Heart left ventricle (tissue), 16 donors: ENCODE measurements around the gene ATG2A. TPM values are rescaled to one million over a fixed set of nuclear protein-coding genes. Genes with fewer than 3 reads are reported as not detected.

Experiments used
- ATAC-seq, 4 donors: fragments of 200-7000 bp; cut with Tn5 transposase; one replicate each; pipeline ENCODE4 v1.9.1; 2020 to 2022; ENCODE audit warnings: moderate library complexity in 4 of 4, mild to moderate bottlenecking in 3 of 4, moderate number of reproducible peaks in 1 of 4
- DNase-seq, 5 donors: peaks; one replicate each; pipeline ENCODE4 v3.0.0-alpha.2; 2020
- H3K27ac ChIP-seq, 12 donors: fragments of 200-600 bp; sonication (generic) in 4 of 12; one replicate each; pipeline versions ENCODE4 v1.5.0 to v1.8.0; 2016 to 2022; ENCODE audit warnings: mild to moderate bottlenecking in 2 of 12
- H3K27me3 ChIP-seq, 9 donors: fragments of 200-600 bp; sonication (generic) in 2 of 9; one replicate each; pipeline versions ENCODE4 v1.5.1 to v1.8.0; 2016 to 2022; ENCODE audit warnings: mild to moderate bottlenecking in 3 of 9
- H3K36me3 ChIP-seq, 9 donors: fragments of 200-600 bp; sonication (generic) in 2 of 9; one replicate each; pipeline versions ENCODE4 v1.5.0 to v1.8.0; 2018 to 2022; ENCODE audit warnings: mild to moderate bottlenecking in 2 of 9
- H3K4me1 ChIP-seq, 12 donors: fragments of 200-600 bp; sonication (generic) in 4 of 12; one replicate each; pipeline versions ENCODE4 v1.5.0 to v1.8.0; 2016 to 2022; ENCODE audit warnings: mild to moderate bottlenecking in 3 of 12
- H3K4me3 ChIP-seq, 12 donors: fragments of 200-600 bp; sonication (generic) in 4 of 12; one replicate each; pipeline versions ENCODE4 v1.5.0 to v1.8.0; 2017 to 2022; ENCODE audit warnings: mild to moderate bottlenecking in 9 of 12, moderate library complexity in 4 of 12
- H3K9me3 ChIP-seq, 12 donors: fragments of 200-600 bp; sonication (generic) in 4 of 12; one replicate each; pipeline versions ENCODE4 v1.5.0 to v1.8.0; 2016 to 2022; ENCODE audit warnings: mild to moderate bottlenecking in 1 of 12
- POLR2A ChIP-seq, 2 donors: fragments of 450-650 bp; IDR thresholded peaks; one replicate each; pipeline ENCODE4 v1.6.1; 2017; ENCODE audit warnings: antibody characterized with exemption in 2 of 2, mild to moderate bottlenecking in 2 of 2, moderate library complexity in 2 of 2
- WGBS, 4 donors: extraction: QIAGEN DNeasy Blood & Tissue Kit in 2 of 4; methylation state at CpG; one replicate each; pipeline versions ENCODE4 v1.1.5 to v1.1.7; 2013 to 2018; 5-methylcytosine and 5-hydroxymethylcytosine counted together
- intact Hi-C, 10 donors: fragments of 100-400 bp; cut with DNase I; formaldehyde crosslinking; loops; one replicate each; pipeline versions ENCODE4 v1.11.1 to v1.14.2; 2022
- polyA plus RNA-seq, 2 donors: library from polyadenylated mRNA; stranded (reverse); fragments of 200-250 nt; gene quantifications; one replicate each; pipeline ENCODE4 v1.2.3, GENCODE V29; 2013
- total RNA-seq, 9 donors: library from RNA; depleted of rRNA in 2 of 9; stranded (reverse); fragments of >200 nt in 2 of 9; fragmentation: NEBNext Ultra II Directional in 3 of 9; extraction: Animal tissue kit (Norgen Biotek cat#: 25700) in 3 of 9; gene quantifications; one replicate each; pipeline versions ENCODE4 v1.1.0 to v1.2.4, GENCODE V29; 2016 to 2023
- TF ChIP-seq, protein P1 (sequence below), 12 donors: fragments of 200-600 bp; sonication (generic) in 4 of 12; IDR thresholded peaks; one replicate each; pipeline versions ENCODE4 v1.5.0 to v1.8.0; 2018 to 2022; ENCODE audit warnings: antibody characterized with exemption in 12 of 12, mild to moderate bottlenecking in 5 of 12
- donor health status: ischemic (EF 13 %, LVEDD 7.1; RV severe dilation, severe dysfunction).
- donor health status: healthy with polysubstance abuse.
- donor health status: DM: no; HTN: yes; CAD: no.
- donor health status: DM: no; HTN: no; CAD: no.
- donor health status: ischemic (EF 25% LVEDD 6.9; RV normal size, moderate dysfunction).
- donor health status: ischemic (EF 25% LVEDD 5.7; RV mildly dilated, moderate dysfunction).
- donor health status: healthy.
- donor health status: DM: yes; HTN: yes; CAD: no.
- donor health status: ischemic (EF 35%, LVEDD 5.7; RV mildly dilated, moderate dysfunction).
- donor health status: nonischemic (EF 11% LVEDD 7.7; RV severe dilation, severe dysfunction).
- donor health status: DM: yes; HTN: yes; CAD: no.
- donor health status: PGD.
- donor health status: ischemic (EF 29% LVEDD 5.4; RV normal size, mild dysfunction).
- donor health status: nonischemic (EF 23%, LVEDD 6.1; RV moderate dilation, normal function).

The ATG2A gene
- total and polyA plus RNA-seq, 11 donors: 11.4 to 38.5 (median 16.1) TPM

DNA sequence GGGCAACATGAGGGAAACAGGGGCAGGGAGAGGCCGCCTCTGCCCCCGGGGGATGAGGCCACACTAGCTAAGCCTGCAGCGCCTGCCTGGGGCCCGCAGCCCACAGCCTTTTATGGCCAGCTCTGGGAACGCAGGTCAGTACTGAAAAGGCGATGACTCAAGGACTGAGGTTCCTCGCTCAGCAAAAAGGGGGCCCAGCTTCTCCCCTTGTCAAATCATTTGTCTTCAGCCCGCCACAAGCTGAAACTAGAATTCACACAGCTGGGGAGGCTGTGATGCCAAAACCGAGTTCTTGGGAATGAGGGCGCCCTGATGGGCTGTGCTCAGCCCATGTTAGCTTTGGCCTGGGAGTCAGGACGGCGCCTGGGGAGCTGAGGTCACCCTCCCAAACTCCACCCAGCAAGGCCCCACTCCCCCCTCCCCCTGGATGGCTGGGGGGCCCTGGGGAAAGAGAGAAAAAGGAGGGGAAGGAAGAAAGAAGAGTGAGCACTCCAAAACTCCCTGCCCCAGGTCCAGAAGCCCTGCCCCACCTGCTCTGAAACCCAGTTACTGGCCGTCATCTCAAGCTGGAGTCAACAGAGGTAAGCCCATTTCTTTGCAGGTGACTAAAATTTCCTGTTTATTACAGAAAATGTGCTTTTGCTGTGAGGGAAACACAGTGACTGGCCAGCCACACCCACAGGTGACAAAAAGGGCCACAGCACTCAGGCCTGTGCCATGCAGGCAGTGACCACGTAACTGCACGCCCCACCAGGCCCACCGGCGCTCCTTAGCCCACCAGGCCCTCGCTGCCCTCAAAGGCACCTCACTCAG, 52.3 kb downstream of the ATG2A start:
- DNase-seq (peak; percentile 76 to 88 (median 86)), ATAC-seq (peak; percentile 66 to 81 (median 74))
- WGBS, 4 donors: 41 to 49% (median 46%) methylated on average over 10 to 18 of the region's 18 CpGs
- no peak for TF ChIP-seq POLR2A (IDR thresholded peaks at IDR 0.05)
- TF ChIP-seq, protein P1, sequence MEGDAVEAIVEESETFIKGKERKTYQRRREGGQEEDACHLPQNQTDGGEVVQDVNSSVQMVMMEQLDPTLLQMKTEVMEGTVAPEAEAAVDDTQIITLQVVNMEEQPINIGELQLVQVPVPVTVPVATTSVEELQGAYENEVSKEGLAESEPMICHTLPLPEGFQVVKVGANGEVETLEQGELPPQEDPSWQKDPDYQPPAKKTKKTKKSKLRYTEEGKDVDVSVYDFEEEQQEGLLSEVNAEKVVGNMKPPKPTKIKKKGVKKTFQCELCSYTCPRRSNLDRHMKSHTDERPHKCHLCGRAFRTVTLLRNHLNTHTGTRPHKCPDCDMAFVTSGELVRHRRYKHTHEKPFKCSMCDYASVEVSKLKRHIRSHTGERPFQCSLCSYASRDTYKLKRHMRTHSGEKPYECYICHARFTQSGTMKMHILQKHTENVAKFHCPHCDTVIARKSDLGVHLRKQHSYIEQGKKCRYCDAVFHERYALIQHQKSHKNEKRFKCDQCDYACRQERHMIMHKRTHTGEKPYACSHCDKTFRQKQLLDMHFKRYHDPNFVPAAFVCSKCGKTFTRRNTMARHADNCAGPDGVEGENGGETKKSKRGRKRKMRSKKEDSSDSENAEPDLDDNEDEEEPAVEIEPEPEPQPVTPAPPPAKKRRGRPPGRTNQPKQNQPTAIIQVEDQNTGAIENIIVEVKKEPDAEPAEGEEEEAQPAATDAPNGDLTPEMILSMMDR (IDR thresholded peaks at IDR 0.05): peak in 1 of 12 donors; percentile 7
- H3K27ac ChIP-seq: peak overlapping the region; percentile 77 to 99 (median 92)
- H3K27me3 ChIP-seq: no peaks in the 10 kb centered on the region
- H3K36me3 ChIP-seq: peaks cover 0 to 32% (median 8%) of the 10 kb centered on the region in 9 donors
- peaks cover 45 to 99% (median 79%) of the 10 kb centered on the region in 12 donors for H3K4me1 ChIP-seq
- intact Hi-C loops: no loop called here
- H3K9me3 ChIP-seq: no peaks in the 10 kb centered on the region
- peak overlapping the region in 8 of 12 donors; percentile 10 to 40 (median 23) for H3K4me3 ChIP-seq

DNA sequence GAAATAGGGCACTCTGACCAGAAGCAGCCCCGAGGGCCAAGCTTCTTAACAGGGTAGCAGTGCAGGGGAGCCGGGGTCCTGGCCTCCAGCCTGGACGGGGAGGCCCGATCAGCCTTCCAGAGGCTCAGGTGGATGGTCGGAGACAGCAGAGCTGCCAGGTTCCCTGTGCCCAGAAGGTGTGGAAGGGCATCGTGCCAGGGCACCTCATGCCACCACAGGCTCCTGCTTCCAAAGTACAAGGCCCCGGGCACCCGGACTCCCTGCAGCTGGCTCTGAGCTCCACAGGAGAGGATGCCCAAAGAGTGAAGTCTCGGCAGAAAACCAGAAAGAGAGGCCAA, 52.9 kb downstream of the ATG2A start:
- peak overlapping the region in 8 of 12 donors; percentile 3 to 40 (median 23) for H3K4me3 ChIP-seq
- no peaks in the 10 kb centered on the region for H3K27me3 ChIP-seq
- peaks cover 0 to 37% (median 13%) of the 10 kb centered on the region in 9 donors for H3K36me3 ChIP-seq
- 28 to 46% (median 43%) methylated on average over 9 of the region's 9 CpGs for WGBS, 4 donors
- no peak for TF ChIP-seq POLR2A (IDR thresholded peaks at IDR 0.05)
- TF ChIP-seq, protein P1 (IDR thresholded peaks at IDR 0.05): no peak
- intact Hi-C loops: no loop called here
- no peaks in the 10 kb centered on the region for H3K9me3 ChIP-seq
- peak overlapping the region; percentile 77 to 99 (median 92) for H3K27ac ChIP-seq
- peaks cover 50 to 99% (median 79%) of the 10 kb centered on the region in 12 donors for H3K4me1 ChIP-seq
- ATAC-seq (peak in 2 of 4 donors; percentile 1 to 3), DNase-seq (no peak)

DNA sequence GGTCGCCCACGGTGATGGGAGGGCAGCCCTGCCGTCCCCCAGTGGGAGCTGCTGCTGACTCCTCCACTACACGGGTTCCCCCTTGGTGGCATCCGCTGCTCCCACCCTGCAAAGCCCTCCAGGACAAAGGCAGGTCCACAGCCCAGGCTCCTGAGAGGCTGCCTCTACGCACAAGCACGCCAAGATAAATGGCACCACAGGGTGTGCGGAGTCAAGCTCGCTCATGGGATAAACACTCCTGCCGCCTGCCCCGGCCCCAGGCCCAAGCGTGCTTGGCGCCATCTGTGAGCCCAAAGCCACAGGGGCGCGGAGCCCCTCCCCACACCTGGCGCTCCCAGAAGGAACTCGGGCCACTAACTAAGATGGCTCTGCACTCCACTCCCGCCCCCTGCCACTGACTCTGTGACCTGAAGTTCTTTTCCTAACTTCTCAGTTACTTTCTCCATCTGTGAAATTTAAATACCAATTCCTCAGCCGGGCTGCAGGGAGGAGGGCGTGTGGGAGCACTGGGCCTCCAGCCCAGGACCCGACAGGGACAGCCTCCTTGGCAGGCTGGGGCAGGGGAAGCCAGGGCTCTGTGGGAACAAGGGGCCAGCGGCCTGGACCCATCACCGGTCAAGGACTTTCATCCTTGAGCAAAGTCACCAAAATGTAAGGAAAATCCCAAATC, 53.5 kb downstream of the ATG2A start:
- Histone ChIP-seq H3K27ac (peak overlapping the region; percentile 77 to 99 (median 92)), H3K36me3 (peaks cover 0 to 36% (median 18%) of the 10 kb centered on the region in 9 donors), H3K4me1 (peaks cover 52 to 99% (median 79%) of the 10 kb centered on the region in 12 donors), H3K27me3 (no peaks in the 10 kb centered on the region), H3K9me3 (no peaks in the 10 kb centered on the region), H3K4me3 (peak overlapping the region in 8 of 12 donors; percentile 3 to 40 (median 23))
- WGBS, 4 donors: 42 to 64% (median 55%) methylated on average over 13 to 23 of the region's 23 CpGs
- TF ChIP-seq, protein P1 (IDR thresholded peaks at IDR 0.05): no peak
- TF ChIP-seq POLR2A (IDR thresholded peaks at IDR 0.05): no peak
- intact Hi-C loops: loop anchor here in 1 of 10 donors (2.0 kb wide), 1 partner anchor 13 kb away; no protein-coding TSS in a partner anchor
- DNase-seq (peak in 3 of 5 donors; percentile 41 to 71 (median 63)), ATAC-seq (peak in 3 of 4 donors; percentile 43 to 53 (median 47))

DNA sequence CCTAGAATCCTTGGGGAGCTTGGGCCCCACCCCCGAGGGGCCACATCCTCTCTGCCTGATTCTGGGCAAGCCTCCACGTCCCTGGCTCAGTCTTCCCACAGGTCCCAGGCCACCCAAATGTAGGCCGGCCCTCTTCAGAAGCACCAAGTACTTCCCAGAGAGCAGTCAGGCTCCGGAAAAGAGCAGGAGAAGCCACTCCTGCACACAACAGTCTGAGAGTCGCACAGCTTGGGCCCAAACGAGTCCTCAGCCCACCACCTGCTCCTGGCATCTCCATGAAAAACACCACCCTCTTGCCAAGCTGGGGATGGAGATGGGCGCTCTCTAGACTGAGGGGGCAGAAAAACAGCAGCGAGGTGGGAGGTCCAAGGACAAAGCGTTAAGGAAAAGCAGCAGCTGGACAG, 54.0 kb downstream of the ATG2A start:
- DNase-seq (peak; percentile 77 to 87 (median 81)), ATAC-seq (peak in 3 of 4 donors; percentile 5 to 29 (median 13))
- Histone ChIP-seq H3K4me3 (peak overlapping the region in 8 of 12 donors; percentile 3 to 40 (median 23)), H3K27me3 (no peaks in the 10 kb centered on the region), H3K27ac (peak overlapping the region; percentile 77 to 99 (median 92)), H3K4me1 (peaks cover 47 to 99% (median 79%) of the 10 kb centered on the region in 12 donors), H3K9me3 (no peaks in the 10 kb centered on the region), H3K36me3 (peaks cover 0 to 36% (median 21%) of the 10 kb centered on the region in 9 donors)
- WGBS, 4 donors: 33 to 55% (median 53%) methylated on average over 8 to 9 of the region's 9 CpGs
- TF ChIP-seq, protein P1 (IDR thresholded peaks at IDR 0.05): no peak
- TF ChIP-seq POLR2A (IDR thresholded peaks at IDR 0.05): no peak
- intact Hi-C loops: loop anchor here in 1 of 10 donors (2.0 kb wide), 1 partner anchor 14 kb away; no protein-coding TSS in a partner anchor
